Measurements from ENCODE around the gene SSBP1.

The SSBP1 gene

DNA sequence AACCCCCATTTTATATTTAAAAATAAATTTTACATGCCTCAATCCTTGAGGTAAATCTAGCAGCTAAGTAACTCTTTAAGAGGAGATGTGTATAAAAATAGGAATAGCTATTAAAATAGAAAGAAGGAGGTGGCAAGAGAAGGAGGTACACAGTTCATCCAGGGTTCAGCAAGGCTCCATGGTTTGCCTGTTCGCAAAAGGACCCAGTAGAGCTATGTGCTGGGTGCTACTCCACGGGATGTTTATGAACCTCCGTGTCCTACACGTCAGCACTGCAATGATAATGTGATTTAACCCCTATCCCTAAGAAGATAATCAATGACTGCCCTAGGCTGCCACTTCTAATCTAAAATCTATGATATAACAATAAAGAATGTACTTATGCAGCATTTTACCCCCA is 35.3 kb upstream of the SSBP1 start:
- H3K27ac Mint-ChIP-seq = no peak overlapping the region
- no peak for ATAC-seq
- peaks cover 38% of the 10 kb centered on the region for H3K4me1 Mint-ChIP-seq
- no peak overlapping the region for H3K4me3 Mint-ChIP-seq
- DNase-seq = no peak
- peaks cover 9% of the 10 kb centered on the region for H3K27me3 Mint-ChIP-seq
- H3K9me3 Mint-ChIP-seq = no peaks in the 10 kb centered on the region

DNA sequence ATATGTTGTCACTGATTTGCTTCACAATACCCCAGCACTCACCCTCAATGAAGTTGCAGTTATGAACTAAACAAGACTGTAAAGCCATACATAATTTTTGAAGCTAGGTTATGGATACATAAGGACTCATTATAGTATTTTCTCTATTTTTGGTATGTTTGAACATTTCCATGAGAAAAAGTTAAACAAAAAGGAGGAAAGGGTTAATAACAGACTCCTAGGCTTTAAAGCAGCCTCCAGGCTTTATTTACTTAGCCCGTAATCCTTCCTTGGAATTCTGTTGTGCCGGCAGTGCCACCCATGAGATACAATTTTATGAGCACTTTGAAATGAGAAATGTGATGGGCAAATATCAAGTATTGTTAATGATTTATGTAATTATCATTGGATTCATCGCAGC is 34.0 kb upstream of the SSBP1 start:
- no peak overlapping the region for H3K27ac Mint-ChIP-seq
- no peaks in the 10 kb centered on the region for H3K9me3 Mint-ChIP-seq
- H3K27me3 Mint-ChIP-seq = peaks cover 9% of the 10 kb centered on the region
- H3K4me1 Mint-ChIP-seq = peaks cover 26% of the 10 kb centered on the region
- no peak for DNase-seq
- ATAC-seq = no peak
- no peak overlapping the region for H3K4me3 Mint-ChIP-seq

- H3K27ac Mint-ChIP-seq = no peak overlapping the region
- no peak overlapping the region for H3K4me3 Mint-ChIP-seq
- peaks cover 20% of the 10 kb centered on the region for H3K4me1 Mint-ChIP-seq
Measured at GRCh38 chr7:141704741-141705140, 33.4 kb upstream of the SSBP1 start.

DNA sequence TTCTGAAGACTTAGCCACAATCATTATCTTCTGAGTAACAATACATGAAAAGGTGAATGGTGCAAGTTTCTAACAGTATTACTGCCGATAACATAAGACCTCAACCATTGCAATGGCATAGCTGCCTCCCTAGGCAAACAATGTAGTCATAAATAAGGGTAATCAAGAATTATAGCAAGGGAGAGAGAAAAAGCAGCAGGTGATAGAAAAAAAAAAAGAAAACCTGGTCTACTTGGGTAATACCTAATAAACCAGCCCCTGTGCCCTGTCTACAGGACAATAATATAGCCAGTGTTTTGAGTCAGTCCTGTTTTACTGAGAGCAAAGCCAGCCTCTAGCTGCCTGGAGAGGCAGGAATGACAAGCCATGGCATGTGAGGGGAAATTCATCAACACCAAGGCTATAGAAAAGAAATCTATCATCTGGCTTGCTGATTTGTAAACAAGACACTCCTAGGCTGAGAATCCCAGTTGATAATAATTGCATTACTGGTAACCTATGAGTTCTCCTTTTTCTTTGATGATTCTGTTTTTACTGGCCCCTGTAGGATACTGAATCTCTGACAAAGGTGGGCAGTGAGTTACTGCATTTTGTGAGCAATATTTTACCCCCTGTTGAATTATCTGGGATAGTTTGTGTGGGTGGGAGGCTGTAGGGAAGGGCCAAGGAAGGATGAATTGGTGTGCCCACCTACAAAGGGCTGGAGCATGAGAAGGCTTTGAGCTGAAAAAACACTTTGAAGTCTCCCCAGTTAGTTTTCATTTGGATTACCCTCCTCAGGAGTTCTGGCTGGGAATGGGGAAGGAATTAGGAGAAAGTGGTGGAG is 31.7 kb upstream of the SSBP1 start:
- H3K27ac Mint-ChIP-seq = no peak overlapping the region
- H3K4me3 Mint-ChIP-seq = no peak overlapping the region

More at GRCh38 chr7:141704741-141705140, 33.4 kb upstream of the SSBP1 start:
- ATAC-seq (no peak), DNase-seq (no peak)
- Mint-ChIP-seq H3K9me3 (no peaks in the 10 kb centered on the region), H3K27me3 (peaks cover 9% of the 10 kb centered on the region)

GRCh38 chr7:141708351-141708750 is 29.8 kb upstream of the SSBP1 start, which contains the start of gene WEE2:
Gene WEE2, plus strand, starts transcription at chr7:141708353. Its CDS starts 406 bp downstream, at chr7:141708759.
- DNase-seq (no peak), ATAC-seq (no peak)
- no peaks in the 10 kb centered on the region for H3K9me3 Mint-ChIP-seq
- no peaks in the 10 kb centered on the region for H3K4me1 Mint-ChIP-seq
- no peak within 1 kb of the TSS for H3K27ac Mint-ChIP-seq
- no peak within 1 kb of the TSS for H3K4me3 Mint-ChIP-seq
- peaks cover 5% of the 10 kb centered on the region for H3K27me3 Mint-ChIP-seq

More for the DNA sequence above, 31.7 kb upstream of the SSBP1 start:
- Mint-ChIP-seq H3K27me3 (peaks cover 9% of the 10 kb centered on the region), H3K4me1 (peaks cover 7% of the 10 kb centered on the region), H3K9me3 (no peaks in the 10 kb centered on the region)
- no peak for ATAC-seq
- DNase-seq = no peak

- Mint-ChIP-seq H3K4me3 (no peak overlapping the region), H3K27ac (no peak overlapping the region), H3K9me3 (no peaks in the 10 kb centered on the region), H3K4me1 (no peaks in the 10 kb centered on the region), H3K27me3 (no peaks in the 10 kb centered on the region)
- no peak for DNase-seq
- ATAC-seq = no peak
Measured at GRCh38 chr7:141709318-141709717, 28.8 kb upstream of the SSBP1 start.

DNA sequence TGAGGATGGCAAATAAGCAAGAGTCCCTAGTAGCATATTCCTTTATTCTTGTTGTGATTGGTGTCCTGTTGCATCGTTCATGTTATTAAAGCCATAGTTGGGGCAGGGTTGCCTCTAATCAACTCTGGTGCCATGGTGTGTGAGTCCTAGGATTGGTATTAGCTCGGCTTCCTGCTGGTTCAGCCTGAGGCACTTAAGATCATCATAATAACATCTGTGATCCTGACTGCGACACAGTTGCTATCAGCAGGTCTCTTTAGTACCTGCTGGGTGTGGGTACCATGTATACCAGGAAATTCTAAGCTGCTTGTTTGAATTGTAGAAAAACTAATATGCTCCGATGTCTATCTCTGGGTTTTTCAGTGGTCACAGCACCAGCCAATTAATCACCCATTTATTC is 28.4 kb upstream of the SSBP1 start:
- Mint-ChIP-seq H3K4me3 (no peak overlapping the region), H3K27me3 (no peaks in the 10 kb centered on the region), H3K4me1 (no peaks in the 10 kb centered on the region), H3K9me3 (no peaks in the 10 kb centered on the region), H3K27ac (no peak overlapping the region)
- ATAC-seq = no peak
- no peak for DNase-seq

- DNase-seq (no peak), ATAC-seq (no peak)
- Mint-ChIP-seq H3K4me3 (no peak overlapping the region), H3K4me1 (no peaks in the 10 kb centered on the region), H3K27ac (peak overlapping the region in 1 of 2 donors; percentile 10), H3K9me3 (no peaks in the 10 kb centered on the region), H3K27me3 (no peaks in the 10 kb centered on the region)
Measured at GRCh38 chr7:141710301-141710700, 27.9 kb upstream of the SSBP1 start.

GRCh38 chr7:141712603-141713255 is 25.4 kb upstream of the SSBP1 start:
- Mint-ChIP-seq H3K4me1 (no peaks in the 10 kb centered on the region), H3K9me3 (no peaks in the 10 kb centered on the region), H3K4me3 (no peak overlapping the region), H3K27me3 (no peaks in the 10 kb centered on the region), H3K27ac (no peak overlapping the region)
- DNase-seq (no peak), ATAC-seq (no peak)

DNA sequence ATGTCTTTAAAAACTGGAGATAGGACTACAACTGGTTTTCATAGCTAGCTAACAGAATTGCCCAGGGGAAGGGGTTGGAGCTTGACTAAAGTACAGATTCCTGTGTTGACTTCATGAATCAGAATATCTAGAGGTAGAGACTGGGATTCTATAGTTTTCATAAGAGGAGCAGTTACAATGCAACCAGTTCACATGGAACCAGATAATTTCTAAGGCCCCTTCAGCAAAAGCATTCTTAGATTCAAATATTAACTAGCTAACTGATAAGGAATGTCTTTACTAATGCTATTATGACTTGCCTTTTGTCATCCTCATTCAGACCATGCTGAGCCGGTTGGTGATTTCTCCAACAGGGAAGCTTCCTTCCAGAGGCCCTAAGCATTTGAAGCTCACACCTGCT is 24.3 kb upstream of the SSBP1 start:
- Mint-ChIP-seq H3K4me3 (no peak overlapping the region), H3K27ac (no peak overlapping the region), H3K4me1 (no peaks in the 10 kb centered on the region), H3K27me3 (no peaks in the 10 kb centered on the region), H3K9me3 (no peaks in the 10 kb centered on the region)
- DNase-seq (no peak), ATAC-seq (no peak)

DNA sequence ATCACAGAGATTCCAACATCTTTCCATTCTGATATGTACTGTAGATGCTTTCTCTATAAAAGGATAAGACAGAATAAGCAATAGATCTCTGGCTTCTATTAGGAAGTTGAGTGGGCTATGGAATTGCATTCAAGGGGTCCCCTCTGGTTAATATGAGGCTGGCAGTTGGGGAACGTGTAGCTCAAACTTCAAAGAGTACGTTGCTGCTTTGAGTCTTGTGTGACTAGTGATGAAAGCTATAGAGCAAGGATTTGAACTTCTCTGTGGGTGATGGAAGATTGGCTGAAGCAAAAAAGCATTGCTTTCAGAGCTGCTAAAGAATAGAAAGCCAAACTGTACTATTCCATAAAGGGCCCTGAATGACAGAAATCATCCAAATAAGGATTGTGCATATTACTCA is 23.6 kb upstream of the SSBP1 start:
- no peak for ATAC-seq
- H3K4me3 Mint-ChIP-seq = no peak overlapping the region
- no peaks in the 10 kb centered on the region for H3K27me3 Mint-ChIP-seq
- no peaks in the 10 kb centered on the region for H3K9me3 Mint-ChIP-seq
- no peak overlapping the region for H3K27ac Mint-ChIP-seq
- H3K4me1 Mint-ChIP-seq = no peaks in the 10 kb centered on the region
- no peak for DNase-seq

DNA sequence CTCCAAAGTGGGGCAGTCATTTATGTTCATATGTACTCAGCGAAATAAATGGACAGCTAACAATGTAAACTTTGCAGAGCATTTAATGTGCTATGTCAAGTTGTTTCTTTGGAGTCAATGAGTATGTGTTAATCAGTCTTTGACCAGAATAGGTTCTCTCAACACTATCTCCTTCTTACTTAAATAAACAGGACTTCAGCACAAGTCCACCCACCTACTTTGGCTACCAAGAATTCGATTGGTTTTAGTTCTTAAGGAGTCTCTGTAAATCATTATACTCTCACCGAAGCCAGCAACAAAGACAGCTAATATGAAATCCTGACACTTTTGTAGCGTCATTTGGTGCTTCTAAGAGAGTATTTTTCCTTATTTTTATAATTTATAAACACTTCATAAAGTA is 23.1 kb upstream of the SSBP1 start:
- Mint-ChIP-seq H3K27ac (no peak overlapping the region), H3K4me1 (no peaks in the 10 kb centered on the region), H3K9me3 (no peaks in the 10 kb centered on the region), H3K4me3 (no peak overlapping the region), H3K27me3 (no peaks in the 10 kb centered on the region)
- DNase-seq (no peak), ATAC-seq (no peak)

GRCh38 chr7:141715794-141716689 is 22.1 kb upstream of the SSBP1 start:
- Mint-ChIP-seq H3K27me3 (no peaks in the 10 kb centered on the region), H3K4me1 (no peaks in the 10 kb centered on the region), H3K27ac (no peak overlapping the region), H3K4me3 (no peak overlapping the region), H3K9me3 (no peaks in the 10 kb centered on the region)
- no peak for ATAC-seq
- DNase-seq = no peak

DNA sequence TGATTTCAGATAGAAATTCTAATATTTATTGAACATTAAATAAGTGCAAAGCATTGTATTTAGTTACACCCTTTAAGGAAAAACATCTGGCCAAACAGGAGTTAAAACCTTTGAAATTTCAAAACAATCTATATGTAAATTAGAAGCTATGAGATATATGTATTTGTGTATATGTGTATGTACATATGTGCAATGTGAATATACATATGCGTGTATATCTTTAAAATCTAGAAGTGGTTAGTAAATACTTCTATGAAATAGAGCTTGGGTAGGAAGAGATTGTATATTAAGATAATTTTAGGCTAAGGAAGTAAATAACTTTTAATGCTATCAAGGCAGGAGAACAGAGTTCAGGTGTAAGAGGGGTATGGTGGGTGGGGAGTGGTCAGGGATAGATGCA is 20.7 kb upstream of the SSBP1 start:
- H3K4me3 Mint-ChIP-seq = no peak overlapping the region
- no peak overlapping the region for H3K27ac Mint-ChIP-seq
- H3K9me3 Mint-ChIP-seq = no peaks in the 10 kb centered on the region
- DNase-seq (no peak), ATAC-seq (no peak)
- no peaks in the 10 kb centered on the region for H3K4me1 Mint-ChIP-seq
- H3K27me3 Mint-ChIP-seq = no peaks in the 10 kb centered on the region

DNA sequence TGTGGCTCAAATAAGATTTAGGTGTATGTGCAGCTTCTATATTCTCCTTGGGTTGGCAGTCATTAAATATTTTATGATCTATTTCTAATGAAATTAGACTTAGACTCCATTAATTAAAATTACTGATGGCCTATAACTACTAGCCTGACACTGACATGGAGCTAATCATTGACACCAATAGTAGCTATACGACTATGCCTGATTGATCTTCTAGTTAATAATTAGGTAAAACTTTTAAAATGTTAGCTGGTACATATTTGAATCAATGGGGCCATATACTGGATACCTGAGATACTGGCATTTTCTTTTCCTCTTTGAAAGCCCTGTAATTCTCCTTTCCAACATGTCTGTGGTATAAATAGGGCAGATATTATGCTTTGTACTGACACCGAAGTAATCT is 15.6 kb upstream of the SSBP1 start:
- no peaks in the 10 kb centered on the region for H3K9me3 Mint-ChIP-seq
- ATAC-seq (no peak), DNase-seq (no peak)
- no peaks in the 10 kb centered on the region for H3K27me3 Mint-ChIP-seq
- no peak overlapping the region for H3K4me3 Mint-ChIP-seq
- no peaks in the 10 kb centered on the region for H3K4me1 Mint-ChIP-seq
- no peak overlapping the region for H3K27ac Mint-ChIP-seq

DNA sequence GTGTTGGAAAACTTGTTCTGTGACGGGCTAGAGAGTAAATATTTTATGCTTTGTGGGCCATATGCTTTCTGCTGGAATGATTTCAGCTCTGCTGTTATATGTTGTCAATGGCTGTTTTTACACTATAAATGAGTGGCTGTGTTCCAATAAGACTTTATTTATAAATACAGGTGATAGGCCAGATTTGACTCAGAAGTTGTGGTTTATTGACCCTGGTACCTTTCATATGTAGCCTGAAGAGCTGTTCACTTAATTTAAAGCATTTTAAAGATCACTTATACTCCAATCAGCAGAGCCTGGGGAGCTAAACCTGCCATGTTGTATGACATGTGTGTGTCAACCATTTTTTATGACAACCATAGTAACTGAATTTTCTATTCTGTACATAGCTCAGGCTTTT is 9.1 kb upstream of the SSBP1 start:
- H3K27me3 Mint-ChIP-seq = no peaks in the 10 kb centered on the region
- no peaks in the 10 kb centered on the region for H3K9me3 Mint-ChIP-seq
- DNase-seq = no peak
- H3K4me1 Mint-ChIP-seq = no peaks in the 10 kb centered on the region
- H3K4me3 Mint-ChIP-seq = no peak overlapping the region
- H3K27ac Mint-ChIP-seq = no peak overlapping the region
- no peak for ATAC-seq

Data from stimulated activated naive CD8-positive, alpha-beta T cell treated with anti-CD3 and anti-CD28 coated beads, Interleukin-15, amount 100 ng/mL, for 72 hours (primary cell).